GM23338 (cell line): ENCODE results near the gene COBL. TPM values are rescaled to one million over a fixed set of nuclear protein-coding genes. Genes with fewer than 3 reads are reported as not detected.

ENCODE experiments used
- ATAC-seq: fragments of 200-7000 bp; cut with Tn5 transposase; 3 replicates; pipeline ENCODE4 v1.9.1; 2020
- DNase-seq: peaks from one replicate; pipeline ENCODE4 v3.0.0-alpha.2; 2015; ENCODE audit warnings: low spot score
- H2AFZ ChIP-seq: fragments of 200-600 bp; sonication (generic); 2 replicates; pipeline ENCODE4 v1.8.0; 2016; ENCODE audit warnings: antibody characterized with exemption, mild to moderate bottlenecking, moderate library complexity
- H3F3A ChIP-seq: fragments of 200-600 bp; sonication (generic); replicated peaks from 2 replicates; pipeline ENCODE4 v1.8.0; 2017; ENCODE audit warnings: antibody characterized with exemption, mixed run types, low read depth
- H3K27ac ChIP-seq: fragments of 200-600 bp; sonication (generic); 2 replicates; pipeline ENCODE4 v1.6.1; 2016; ENCODE audit warnings: low read depth
- H3K27me3 ChIP-seq: fragments of 200-600 bp; sonication (generic); 2 replicates; pipeline ENCODE4 v1.8.0; 2016; ENCODE audit warnings: mild to moderate bottlenecking, mixed run types, moderate library complexity; ENCODE audit not compliant: insufficient read depth
- H3K36me3 ChIP-seq: fragments of 200-600 bp; sonication (generic); 2 replicates; pipeline ENCODE4 v1.8.0; 2016; ENCODE audit warnings: mild to moderate bottlenecking; ENCODE audit not compliant: insufficient read depth
- H3K4me1 ChIP-seq: fragments of 200-600 bp; sonication (generic); 2 replicates; pipeline ENCODE4 v1.8.0; 2016; ENCODE audit warnings: mild to moderate bottlenecking, moderate library complexity; ENCODE audit not compliant: insufficient read depth
- H3K4me2 ChIP-seq: fragments of 200-600 bp; sonication (generic); 2 replicates; pipeline ENCODE4 v1.7.1; 2017; ENCODE audit warnings: mixed run types
- H3K4me3 ChIP-seq: fragments of 200-600 bp; sonication (generic); 2 replicates; pipeline ENCODE4 v1.6.1; 2016; ENCODE audit warnings: mixed run types
- H3K79me2 ChIP-seq: fragments of 200-600 bp; sonication (generic); replicated peaks from 2 replicates; pipeline ENCODE4 v1.8.0; 2017; ENCODE audit warnings: mild to moderate bottlenecking; ENCODE audit not compliant: insufficient read depth
- H3K9me2 ChIP-seq: fragments of 200-600 bp; sonication (generic); 2 replicates; pipeline ENCODE4 v1.8.0; 2017; ENCODE audit not compliant: insufficient read depth
- H4K20me1 ChIP-seq: fragments of 200-600 bp; sonication (generic); replicated peaks from 2 replicates; pipeline ENCODE4 v1.8.0; 2017; ENCODE audit warnings: mild to moderate bottlenecking; ENCODE audit not compliant: insufficient read depth
- H3K27ac Mint-ChIP-seq: 2 replicates; pipeline ENCODE4 v1.8.0; 2020; ENCODE audit warnings: inconsistent platforms, mild to moderate bottlenecking, moderate library complexity, mixed read lengths
- H3K27me3 Mint-ChIP-seq: 3 replicates; pipeline ENCODE4 v1.8.0; 2022; ENCODE audit warnings: low read depth, mild to moderate bottlenecking, moderate library complexity, mixed read lengths, inconsistent platforms; ENCODE audit not compliant: insufficient read depth, poor library complexity
- H3K36me3 Mint-ChIP-seq: 3 replicates; pipeline ENCODE4 v1.8.0; 2021; ENCODE audit warnings: low read depth, mild to moderate bottlenecking, inconsistent platforms, moderate library complexity, mixed read lengths
- H3K4me1 Mint-ChIP-seq: 3 replicates; pipeline ENCODE4 v1.8.0; 2020; ENCODE audit warnings: mild to moderate bottlenecking, inconsistent platforms, mixed read lengths
- H3K4me3 Mint-ChIP-seq: 3 replicates; pipeline ENCODE4 v1.8.0; 2021; ENCODE audit warnings: moderate library complexity, mild to moderate bottlenecking, inconsistent platforms, mixed read lengths
- H3K9me3 Mint-ChIP-seq: 3 replicates; pipeline ENCODE4 v1.8.0; 2020; ENCODE audit warnings: moderate library complexity, mild to moderate bottlenecking, inconsistent platforms, mixed read lengths
- EZH2phosphoT487 ChIP-seq: fragments of 200-600 bp; sonication (generic); IDR thresholded peaks from one replicate; pipeline ENCODE4 v1.8.1; 2018; ENCODE audit warnings: antibody characterized with exemption; ENCODE audit not compliant: unreplicated experiment
- NANOG ChIP-seq: IDR thresholded peaks from 2 replicates; pipeline ENCODE4 v1.6.1; 2016; ENCODE audit warnings: antibody characterized with exemption, borderline replicate concordance
- POLR2AphosphoS5 ChIP-seq: IDR thresholded peaks from 2 replicates; pipeline ENCODE4 v1.6.1; 2016; ENCODE audit warnings: antibody characterized with exemption, low read depth
- REST ChIP-seq: IDR thresholded peaks from one replicate; pipeline ENCODE4 v1.6.1; 2018; ENCODE audit warnings: antibody characterized with exemption; ENCODE audit not compliant: unreplicated experiment
- ZNF114 ChIP-seq: fragments of 250-450 bp; sonication (Bioruptor Pico); IDR thresholded peaks from 2 replicates; pipeline ENCODE4 v1.5.0; 2020; ENCODE audit warnings: mild to moderate bottlenecking, moderate library complexity
- ZNF331 ChIP-seq: fragments of 250-450 bp; sonication (Bioruptor Pico); IDR thresholded peaks from 2 replicates; pipeline ENCODE4 v1.5.0; 2020; ENCODE audit warnings: low read depth, mild to moderate bottlenecking, moderate library complexity
- ZNF462 ChIP-seq: fragments of 250-450 bp; sonication (Bioruptor Pico); IDR thresholded peaks from 2 replicates; pipeline ENCODE4 v1.5.0; 2020; ENCODE audit warnings: mild to moderate bottlenecking, moderate library complexity
- polyA plus RNA-seq: library from polyadenylated mRNA; unstranded; fragments of >200 nt; fragmentation: Nextera tagmentation; extraction: Ambion mirVana; gene quantifications from 2 replicates; pipeline ENCODE4 v1.2.1, GENCODE V29; 2016
- total RNA-seq: library from RNA; depleted of rRNA; stranded (reverse); fragments of >200 nt; shearing (Covaris generic); gene quantifications from 2 replicates; pipeline ENCODE4 v1.2.3, GENCODE V29; 2014

Gene COBL
- total and polyA plus RNA-seq, 2 experiments from 2014 or later, result 18.3 to 51.9 TPM

- TF ChIP-seq ZNF462 (CRISPR knock-in tag) (no peak), NANOG (no peak), ZNF114 (no peak)
Observed at GRCh38 chr7:51046482-51046881, 270.1 kb downstream of the COBL start (continued).

- no peak overlapping the region for H3K4me3 Mint-ChIP-seq
- H3K36me3 ChIP-seq, result no peaks in the 10 kb centered on the region; the same call in 1 of the 2 replicates
- H3K4me1 Mint-ChIP-seq, result no peaks in the 10 kb centered on the region
- no peaks in the 10 kb centered on the region for H3F3A ChIP-seq
- H3K9me2 ChIP-seq, result no peaks in the 10 kb centered on the region
- no peak for DNase-seq
- no peak overlapping the region for H3K27ac Mint-ChIP-seq
- no peaks in the 10 kb centered on the region for H3K79me2 ChIP-seq
- H3K4me2 ChIP-seq, result no peak overlapping the region
- H3K27me3 Mint-ChIP-seq, result no peaks in the 10 kb centered on the region
- ATAC-seq, result no peak
- H2AFZ ChIP-seq, result no peak overlapping the region
- no peak overlapping the region for H3K4me3 ChIP-seq
- no peaks in the 10 kb centered on the region for H3K27me3 ChIP-seq
- H3K4me1 ChIP-seq, result no peaks in the 10 kb centered on the region
- H3K36me3 Mint-ChIP-seq, result peaks cover 16% of the 10 kb centered on the region
- H3K27ac ChIP-seq, result no peak overlapping the region
- no peaks in the 10 kb centered on the region; the same call in none of the 2 replicates for H4K20me1 ChIP-seq
- peaks cover 13% of the 10 kb centered on the region for H3K9me3 Mint-ChIP-seq
- TF ChIP-seq EZH2phosphoT487 (no peak), ZNF331 (CRISPR knock-in tag) (no peak), ZNF114 (no peak), REST (no peak), POLR2AphosphoS5 (no peak)
Observed at GRCh38 chr7:51046103-51046466, 270.5 kb downstream of the COBL start.
